SU-DHL-6 (cell line): ENCODE results near the gene UTP25.

Experiments
- H2AFZ ChIP-seq: fragments of 200-600 bp; sonication (generic); 2 replicates; pipeline ENCODE4 v1.6.1; 2014; ENCODE audit warnings: low read depth, mild to moderate bottlenecking, moderate library complexity, mixed read lengths, antibody characterized with exemption, low read length; ENCODE audit not compliant: severe bottlenecking
- H3F3A ChIP-seq: fragments of 200-600 bp; shearing (Covaris generic); 2 replicates; pipeline ENCODE4 v1.6.0; 2016; ENCODE audit warnings: antibody characterized with exemption, mild to moderate bottlenecking; ENCODE audit not compliant: insufficient read depth
- H3K27ac ChIP-seq: fragments of 200-600 bp; sonication (generic); 2 replicates; pipeline ENCODE4 v1.5.1; 2016; ENCODE audit warnings: low read depth, mild to moderate bottlenecking, low read length, moderate library complexity, mixed read lengths
- H3K27me3 ChIP-seq: fragments of 200-600 bp; sonication (generic), shearing (Covaris generic); 2 replicates; pipeline ENCODE4 v1.6.0; 2014; ENCODE audit warnings: mild to moderate bottlenecking, low read length
- H3K36me3 ChIP-seq: fragments of 200-600 bp; sonication (generic); 2 replicates; pipeline ENCODE4 v1.6.1; 2014; ENCODE audit warnings: mild to moderate bottlenecking, low read length, mixed read lengths
- H3K4me2 ChIP-seq: fragments of 300-600, 200-600 bp; shearing (Covaris generic), sonication (generic); 2 replicates; pipeline ENCODE4 v1.6.0; 2014; ENCODE audit warnings: low read length, low read depth, mild to moderate bottlenecking; ENCODE audit not compliant: poor library complexity, severe bottlenecking
- H3K4me3 ChIP-seq: fragments of 200-600 bp; sonication (generic); 2 replicates; pipeline ENCODE4 v1.5.1; 2014; ENCODE audit warnings: antibody characterized with exemption, low read length, mild to moderate bottlenecking, mixed read lengths; ENCODE audit not compliant: insufficient read depth, poor library complexity, severe bottlenecking
- H3K79me2 ChIP-seq: fragments of 200-600 bp; sonication (generic); 2 replicates; pipeline ENCODE4 v1.6.1; 2014; ENCODE audit warnings: mild to moderate bottlenecking, low read length, moderate library complexity; ENCODE audit not compliant: insufficient read depth
- H3K9ac ChIP-seq: fragments of 200-600 bp; sonication (generic); 2 replicates; pipeline ENCODE4 v1.7.0; 2014; ENCODE audit warnings: mild to moderate bottlenecking, low read length
- H3K9me2 ChIP-seq: fragments of 200-600 bp; sonication (generic); replicated peaks from 2 replicates; pipeline ENCODE4 v1.6.1; 2014; ENCODE audit warnings: low read length; ENCODE audit not compliant: insufficient read depth
- H3K9me3 ChIP-seq: fragments of 200-600 bp; sonication (generic); 2 replicates; pipeline ENCODE4 v1.6.1; 2014; ENCODE audit warnings: low read length, mixed read lengths; ENCODE audit not compliant: insufficient read depth
- H4K20me1 ChIP-seq: fragments of 200-600 bp; sonication (generic); 2 replicates; pipeline ENCODE4 v1.6.1; 2014; ENCODE audit warnings: low read depth, mild to moderate bottlenecking, antibody characterized with exemption, low read length, moderate library complexity, mixed read lengths
- EZH2phosphoT487 ChIP-seq: fragments of 200-600 bp; sonication (generic), shearing (Covaris generic); conservative IDR thresholded peaks from 2 replicates; pipeline ENCODE4 v1.6.1; 2018; ENCODE audit warnings: mild to moderate bottlenecking, antibody characterized with exemption, low read length, moderate library complexity, mixed read lengths
- TF ChIP-seq, protein P1 (sequence below): fragments of 200-600 bp; sonication (generic); IDR thresholded peaks from one replicate; pipeline ENCODE4 v1.5.1; 2017; ENCODE audit warnings: antibody characterized with exemption, mild to moderate bottlenecking, low read length, moderate library complexity; ENCODE audit not compliant: insufficient read depth, poor library complexity, severe bottlenecking

Gene UTP25

DNA sequence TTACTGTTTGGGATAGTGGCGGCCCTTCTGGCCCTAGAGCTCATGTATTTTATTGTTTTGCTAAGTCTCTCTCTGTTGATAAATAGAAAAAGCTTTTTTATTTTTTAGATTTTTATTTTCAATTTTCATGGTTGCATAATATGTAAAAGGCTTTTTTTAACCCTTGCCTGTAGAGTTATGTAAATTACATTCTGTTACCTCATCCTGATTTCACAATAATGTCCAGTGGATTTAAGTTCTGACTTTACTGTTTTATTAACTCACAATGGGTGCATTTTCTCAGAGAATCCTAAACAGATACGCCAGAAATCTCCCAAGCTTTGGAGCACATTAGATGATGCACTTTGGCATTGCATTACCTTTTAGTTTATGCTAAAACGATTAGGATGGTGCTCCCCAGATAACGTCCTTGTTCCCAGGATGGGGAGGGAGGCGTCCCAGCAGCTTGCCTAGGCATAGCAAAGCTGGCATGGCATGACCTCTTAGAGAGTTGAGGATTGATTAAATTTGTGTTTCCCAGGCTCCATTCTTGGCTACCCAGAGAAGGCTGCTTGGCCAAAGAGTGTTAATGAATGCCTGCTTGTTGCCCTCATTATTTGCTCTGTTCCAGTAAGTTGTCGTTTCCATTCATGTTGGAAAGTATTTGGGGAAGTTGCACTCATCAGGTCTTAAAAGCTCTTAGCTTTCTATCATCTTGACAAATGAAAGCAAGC is 17.1 kb downstream of the UTP25 start:
- Histone ChIP-seq H3K79me2 (peaks cover 5% of the 10 kb centered on the region; the same call in 1 of the 2 replicates), H3K27ac (no peak overlapping the region), H3K27me3 (no peaks in the 10 kb centered on the region), H2AFZ (no peak overlapping the region), H3K9ac (no peak overlapping the region), H3K4me3 (no peak overlapping the region), H3K9me2 (no peaks in the 10 kb centered on the region), H3K4me2 (no peak overlapping the region), H3F3A (no peaks in the 10 kb centered on the region), H3K36me3 (peaks cover 38% of the 10 kb centered on the region), H4K20me1 (no peaks in the 10 kb centered on the region), H3K9me3 (no peaks in the 10 kb centered on the region)
- TF ChIP-seq, protein P1, sequence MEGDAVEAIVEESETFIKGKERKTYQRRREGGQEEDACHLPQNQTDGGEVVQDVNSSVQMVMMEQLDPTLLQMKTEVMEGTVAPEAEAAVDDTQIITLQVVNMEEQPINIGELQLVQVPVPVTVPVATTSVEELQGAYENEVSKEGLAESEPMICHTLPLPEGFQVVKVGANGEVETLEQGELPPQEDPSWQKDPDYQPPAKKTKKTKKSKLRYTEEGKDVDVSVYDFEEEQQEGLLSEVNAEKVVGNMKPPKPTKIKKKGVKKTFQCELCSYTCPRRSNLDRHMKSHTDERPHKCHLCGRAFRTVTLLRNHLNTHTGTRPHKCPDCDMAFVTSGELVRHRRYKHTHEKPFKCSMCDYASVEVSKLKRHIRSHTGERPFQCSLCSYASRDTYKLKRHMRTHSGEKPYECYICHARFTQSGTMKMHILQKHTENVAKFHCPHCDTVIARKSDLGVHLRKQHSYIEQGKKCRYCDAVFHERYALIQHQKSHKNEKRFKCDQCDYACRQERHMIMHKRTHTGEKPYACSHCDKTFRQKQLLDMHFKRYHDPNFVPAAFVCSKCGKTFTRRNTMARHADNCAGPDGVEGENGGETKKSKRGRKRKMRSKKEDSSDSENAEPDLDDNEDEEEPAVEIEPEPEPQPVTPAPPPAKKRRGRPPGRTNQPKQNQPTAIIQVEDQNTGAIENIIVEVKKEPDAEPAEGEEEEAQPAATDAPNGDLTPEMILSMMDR, result no peak
- TF ChIP-seq EZH2phosphoT487, result no peak

- peaks cover 37% of the 10 kb centered on the region for H3K36me3 ChIP-seq
- H3K4me2 ChIP-seq, result no peak overlapping the region
- H3K79me2 ChIP-seq, result peaks cover 5% of the 10 kb centered on the region; the same call in 1 of the 2 replicates
- no peaks in the 10 kb centered on the region for H3K9me2 ChIP-seq
- no peak overlapping the region for H3K4me3 ChIP-seq
- no peak overlapping the region for H3K27ac ChIP-seq
- H4K20me1 ChIP-seq, result no peaks in the 10 kb centered on the region
- H3F3A ChIP-seq, result no peaks in the 10 kb centered on the region
- H2AFZ ChIP-seq, result no peak overlapping the region
- H3K27me3 ChIP-seq, result no peaks in the 10 kb centered on the region
- no peak for TF ChIP-seq EZH2phosphoT487
- TF ChIP-seq, protein P1, result no peak
- H3K9ac ChIP-seq, result no peak overlapping the region
- no peaks in the 10 kb centered on the region for H3K9me3 ChIP-seq
These were observed 17.6 kb downstream of the UTP25 start for GRCh38 chr1:209845408-209845725.

DNA sequence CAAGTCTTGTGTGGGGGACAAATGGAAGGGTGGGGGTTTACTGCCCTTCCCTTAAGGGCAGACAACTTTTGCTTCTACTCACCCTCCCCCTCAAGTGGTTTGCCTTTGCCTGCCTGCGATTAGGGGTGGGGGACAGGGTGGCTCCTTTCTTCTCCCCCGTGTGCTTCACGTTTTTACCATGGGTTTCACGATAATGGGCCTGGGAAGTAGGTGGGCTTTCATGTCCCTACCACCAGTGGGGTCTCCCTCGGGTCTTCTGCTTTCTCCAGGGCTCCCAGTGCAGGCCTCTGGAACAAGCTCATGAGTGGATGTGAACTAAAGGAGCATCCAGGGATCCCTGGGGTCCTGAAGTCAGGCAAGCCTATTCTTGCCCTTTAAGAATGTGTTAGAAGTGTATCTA is 21.6 kb downstream of the UTP25 start:
- no peak overlapping the region for H3K9ac ChIP-seq
- H3K27ac ChIP-seq, result no peak overlapping the region
- peaks cover 5% of the 10 kb centered on the region; the same call in 1 of the 2 replicates for H3K79me2 ChIP-seq
- TF ChIP-seq EZH2phosphoT487, result no peak
- TF ChIP-seq, protein P1, result no peak
- no peaks in the 10 kb centered on the region for H3K9me3 ChIP-seq
- peaks cover 29% of the 10 kb centered on the region for H3K36me3 ChIP-seq
- no peaks in the 10 kb centered on the region for H3F3A ChIP-seq
- no peaks in the 10 kb centered on the region for H3K9me2 ChIP-seq
- no peak overlapping the region for H3K4me3 ChIP-seq
- H4K20me1 ChIP-seq, result no peaks in the 10 kb centered on the region
- no peaks in the 10 kb centered on the region for H3K27me3 ChIP-seq
- H2AFZ ChIP-seq, result no peak overlapping the region
- no peak overlapping the region for H3K4me2 ChIP-seq
